ENCODE data around the gene RPL10A. TPM values are rescaled to one million over a fixed set of nuclear protein-coding genes. Genes with fewer than 3 reads are reported as not detected.

RPL10A gene
- total and polyA plus RNA-seq, 8 donors = 858 to 2,634 (median 2,475) TPM

- no peak for ATAC-seq
- intact Hi-C loops (cut with DNase I) = no loop called here
- H3K4me1 ChIP-seq = peaks cover 12 to 14% of the 10 kb centered on the region in 2 donors
- no peak for DNase-seq
- no peaks in the 10 kb centered on the region for H3K9me3 ChIP-seq
- no peak overlapping the region for H3K27ac ChIP-seq
- TF ChIP-seq, protein P1, sequence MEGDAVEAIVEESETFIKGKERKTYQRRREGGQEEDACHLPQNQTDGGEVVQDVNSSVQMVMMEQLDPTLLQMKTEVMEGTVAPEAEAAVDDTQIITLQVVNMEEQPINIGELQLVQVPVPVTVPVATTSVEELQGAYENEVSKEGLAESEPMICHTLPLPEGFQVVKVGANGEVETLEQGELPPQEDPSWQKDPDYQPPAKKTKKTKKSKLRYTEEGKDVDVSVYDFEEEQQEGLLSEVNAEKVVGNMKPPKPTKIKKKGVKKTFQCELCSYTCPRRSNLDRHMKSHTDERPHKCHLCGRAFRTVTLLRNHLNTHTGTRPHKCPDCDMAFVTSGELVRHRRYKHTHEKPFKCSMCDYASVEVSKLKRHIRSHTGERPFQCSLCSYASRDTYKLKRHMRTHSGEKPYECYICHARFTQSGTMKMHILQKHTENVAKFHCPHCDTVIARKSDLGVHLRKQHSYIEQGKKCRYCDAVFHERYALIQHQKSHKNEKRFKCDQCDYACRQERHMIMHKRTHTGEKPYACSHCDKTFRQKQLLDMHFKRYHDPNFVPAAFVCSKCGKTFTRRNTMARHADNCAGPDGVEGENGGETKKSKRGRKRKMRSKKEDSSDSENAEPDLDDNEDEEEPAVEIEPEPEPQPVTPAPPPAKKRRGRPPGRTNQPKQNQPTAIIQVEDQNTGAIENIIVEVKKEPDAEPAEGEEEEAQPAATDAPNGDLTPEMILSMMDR (IDR thresholded peaks at IDR 0.05) = no peak
- peaks cover 0 to 66% of the 10 kb centered on the region in 2 donors for H3K36me3 ChIP-seq
- no peak overlapping the region for H3K4me3 ChIP-seq
- no peaks in the 10 kb centered on the region for H3K27me3 ChIP-seq
These were observed 10.3 kb upstream of the RPL10A start for GRCh38 chr6:35457907-35458306.

DNA sequence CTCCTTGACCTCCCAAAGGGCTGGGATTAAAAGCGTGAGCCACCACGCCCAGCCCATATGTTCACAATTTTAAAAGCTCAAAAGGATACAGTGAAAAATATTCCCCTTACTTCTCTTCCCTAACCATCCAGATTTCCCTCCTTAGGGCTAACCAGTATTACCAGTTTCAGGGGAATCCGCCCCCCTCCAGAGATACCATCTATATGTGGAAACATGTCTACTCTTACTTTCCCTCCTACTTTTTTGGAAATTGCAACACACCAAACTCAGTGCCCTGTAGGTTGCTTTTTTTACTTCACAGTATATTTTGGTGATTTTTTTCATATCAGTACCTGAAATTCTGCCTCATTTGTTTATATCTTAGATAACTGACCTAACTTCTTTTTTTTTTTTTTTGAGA, 6.9 kb upstream of the RPL10A start:
- no peak for ATAC-seq
- no peak for DNase-seq
- Histone ChIP-seq H3K36me3 (peaks cover 0 to 74% of the 10 kb centered on the region in 2 donors), H3K9me3 (no peaks in the 10 kb centered on the region), H3K4me1 (no peaks in the 10 kb centered on the region), H3K27ac (no peak overlapping the region), H3K4me3 (no peak overlapping the region), H3K27me3 (no peaks in the 10 kb centered on the region)
- TF ChIP-seq, protein P1 (IDR thresholded peaks at IDR 0.05) = no peak
- intact Hi-C loops (cut with DNase I) = no loop called here

- H3K9me3 ChIP-seq = no peaks in the 10 kb centered on the region
- DNase-seq (no peak), ATAC-seq (no peak)
- no peak overlapping the region for H3K27ac ChIP-seq
- H3K4me1 ChIP-seq = peaks cover 0 to 5% of the 10 kb centered on the region in 2 donors
- intact Hi-C loops (cut with DNase I) = no loop called here
- TF ChIP-seq, protein P1 (IDR thresholded peaks at IDR 0.05) = no peak
- no peaks in the 10 kb centered on the region for H3K27me3 ChIP-seq
- peaks cover 0 to 57% of the 10 kb centered on the region in 2 donors for H3K36me3 ChIP-seq
- H3K4me3 ChIP-seq = no peak overlapping the region
These were observed 4.9 kb upstream of the RPL10A start for GRCh38 chr6:35463292-35463691.

DNA sequence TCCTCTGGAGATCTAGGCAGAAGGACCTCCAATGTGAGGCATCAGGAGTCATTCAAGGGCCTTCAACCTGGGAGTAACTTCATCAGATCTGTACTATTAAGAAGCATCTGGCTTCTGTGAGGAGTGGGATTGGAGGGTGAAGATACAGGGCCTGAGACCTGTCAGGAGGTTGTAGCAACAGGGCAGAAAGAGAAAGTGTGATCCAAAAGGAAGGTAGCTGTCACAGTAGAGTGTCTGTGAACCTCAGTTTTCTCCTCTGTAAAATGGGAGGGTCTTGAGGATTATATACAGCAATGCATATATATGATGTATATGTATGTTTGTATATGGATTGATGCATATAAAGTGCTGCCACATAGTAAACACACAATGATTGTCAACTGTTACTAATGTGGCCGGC, 2.6 kb upstream of the RPL10A start:
- no peak overlapping the region for H3K4me3 ChIP-seq
- peaks cover 9 to 24% of the 10 kb centered on the region in 2 donors for H3K4me1 ChIP-seq
- no peaks in the 10 kb centered on the region for H3K9me3 ChIP-seq
- TF ChIP-seq, protein P1 (IDR thresholded peaks at IDR 0.05) = no peak
- no peak for DNase-seq
- peaks cover 0 to 50% of the 10 kb centered on the region in 2 donors for H3K36me3 ChIP-seq
- ATAC-seq = no peak
- intact Hi-C loops (cut with DNase I) = no loop called here
- H3K27ac ChIP-seq = no peak overlapping the region
- no peaks in the 10 kb centered on the region for H3K27me3 ChIP-seq

DNA sequence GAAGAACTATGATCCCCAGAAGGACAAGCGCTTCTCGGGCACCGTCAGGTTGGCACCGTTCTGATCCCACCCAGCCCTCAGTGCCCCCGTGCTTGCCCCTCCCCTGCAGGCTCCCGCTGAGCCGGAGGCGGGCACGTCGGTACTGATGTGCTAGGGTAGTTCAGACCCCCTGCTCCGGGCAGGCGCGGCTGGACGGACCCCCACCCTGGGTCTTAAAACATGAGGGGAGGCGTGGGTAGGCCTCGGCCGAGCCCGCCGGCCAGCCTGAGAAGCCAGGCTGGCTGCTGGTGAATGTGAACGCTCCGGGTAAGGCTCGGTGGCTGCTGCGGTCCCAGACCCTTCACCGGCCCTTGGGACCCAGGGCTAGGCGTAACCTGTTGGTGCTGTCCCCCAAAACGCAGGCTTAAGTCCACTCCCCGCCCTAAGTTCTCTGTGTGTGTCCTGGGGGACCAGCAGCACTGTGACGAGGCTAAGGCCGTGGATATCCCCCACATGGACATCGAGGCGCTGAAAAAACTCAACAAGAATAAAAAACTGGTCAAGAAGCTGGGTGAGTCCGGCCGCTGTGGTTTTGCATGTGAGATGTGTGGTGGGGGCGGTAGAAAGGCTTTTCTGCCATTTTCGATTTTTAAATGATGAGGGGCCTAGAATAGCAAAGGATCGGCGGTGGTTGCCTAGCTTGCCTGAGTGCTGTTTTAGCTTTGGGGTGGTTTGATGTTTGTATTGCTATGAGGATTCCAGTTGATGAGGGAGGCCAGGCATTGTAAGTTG, 964 bp downstream of the RPL10A start:
- Histone ChIP-seq H3K9me3 (no peaks in the 10 kb centered on the region), H3K27ac (peak overlapping the region; percentile 87 to 89), H3K4me3 (peak overlapping the region; percentile 81 to 90), H3K36me3 (peaks cover 0 to 63% of the 10 kb centered on the region in 2 donors), H3K27me3 (no peaks in the 10 kb centered on the region), H3K4me1 (peaks cover 15 to 43% of the 10 kb centered on the region in 2 donors)
- TF ChIP-seq, protein P1 (IDR thresholded peaks at IDR 0.05) = no peak
- intact Hi-C loops (cut with DNase I) = no loop called here
- peak in 1 of 4 donors; percentile 85 for DNase-seq
- ATAC-seq = peak; percentile 31

All from left lung (tissue), 10 donors.